Putamen (tissue), 1 donor: ENCODE results near the gene CCBE1.
"Not testable (repeated sequence)": the region's sequence is repeated elsewhere in the genome, so short reads cannot be mapped to it uniquely, and the experiment has no call there.

Source experiments
- DNase-seq: peaks from one replicate; pipeline ENCODE4 v3.0.0-alpha.2; 2016; ENCODE audit warnings: low spot score

The CCBE1 gene

GRCh38 chr18:59655676-59656075 lies 41.5 kb downstream of the CCBE1 start:
- no peak for DNase-seq

GRCh38 chr18:59651071-59651470 lies 46.2 kb downstream of the CCBE1 start:
- DNase-seq, result no peak

GRCh38 chr18:59650266-59650820 lies 46.9 kb downstream of the CCBE1 start:
- DNase-seq, result no peak

- no peak for DNase-seq
These were observed 47.6 kb downstream of the CCBE1 start for GRCh38 chr18:59649591-59649990.

GRCh38 chr18:59648469-59648868 lies 48.8 kb downstream of the CCBE1 start:
- DNase-seq, result not testable (repeated sequence)

GRCh38 chr18:59646963-59647307 lies 50.3 kb downstream of the CCBE1 start:
- DNase-seq, result no peak

- DNase-seq, result no peak
These were observed 50.8 kb downstream of the CCBE1 start for GRCh38 chr18:59646228-59646962.

- no peak for DNase-seq
These were observed 53.5 kb downstream of the CCBE1 start for GRCh38 chr18:59643740-59644139.

- DNase-seq, result no peak
These were observed 56.5 kb downstream of the CCBE1 start for GRCh38 chr18:59640721-59641120.

GRCh38 chr18:59639821-59640220 lies 57.4 kb downstream of the CCBE1 start:
- no peak for DNase-seq

- no peak for DNase-seq
These were observed 58.1 kb downstream of the CCBE1 start for GRCh38 chr18:59639136-59639535.

- no peak for DNase-seq
These were observed 63.2 kb downstream of the CCBE1 start for GRCh38 chr18:59633961-59634485.

- no peak for DNase-seq
These were observed 63.9 kb downstream of the CCBE1 start for GRCh38 chr18:59633317-59633716.

- DNase-seq, result no peak
These were observed 65.5 kb downstream of the CCBE1 start for GRCh38 chr18:59631583-59632181.

GRCh38 chr18:59629894-59630293 lies 67.3 kb downstream of the CCBE1 start:
- DNase-seq, result no peak

GRCh38 chr18:59628995-59629394 lies 68.2 kb downstream of the CCBE1 start:
- DNase-seq, result no peak

- no peak for DNase-seq
These were observed 69.8 kb downstream of the CCBE1 start for GRCh38 chr18:59627414-59627813.

GRCh38 chr18:59624369-59624765 lies 72.9 kb downstream of the CCBE1 start:
- DNase-seq, result no peak

- no peak for DNase-seq
These were observed 73.5 kb downstream of the CCBE1 start for GRCh38 chr18:59623456-59624368.

GRCh38 chr18:59621027-59621426 lies 76.2 kb downstream of the CCBE1 start:
- no peak for DNase-seq

- no peak for DNase-seq
These were observed 76.8 kb downstream of the CCBE1 start for GRCh38 chr18:59620381-59620780.

- no peak for DNase-seq
These were observed 77.4 kb downstream of the CCBE1 start for GRCh38 chr18:59619816-59620215.
